H1 (cell line): Measurements from ENCODE around the gene AKAP12. TPM values are rescaled to one million over a fixed set of nuclear protein-coding genes. Genes with fewer than 3 reads are reported as not detected.

Source experiments
- CTCF ChIA-PET: fragments of 300-600 bp; sonication (Branson Sonifier 250); formaldehyde crosslinking; loops from one replicate; lab custom pipeline; 2021; ENCODE audit not compliant: partially characterized antibody; lab: Charles Lee
- POLR2A ChIA-PET: fragments of 300-600 bp; sonication (Branson Sonifier 250); formaldehyde crosslinking; loops from one replicate; lab custom pipeline; 2021; ENCODE audit warnings: inconsistent platforms; ENCODE audit not compliant: partially characterized antibody; lab: Charles Lee
- DNase-seq, 2 experiments: peaks; one replicate each; pipeline versions ENCODE4 v3.0.0 to v3.0.0-alpha.2; 2010 to 2022; ENCODE audit warnings: low spot score in 2 of 2, low read depth in 1 of 2, mixed read lengths in 1 of 2
- FAIRE-seq: peaks from 2 replicates; lab custom pipeline; 2011; peaks lifted over from hg19 to GRCh38; lab: Jason Lieb, UNC
- H2AFZ ChIP-seq: 2 replicates; pipeline ENCODE4 v1.8.1; 2012; ENCODE audit warnings: low read length, inconsistent platforms
- H2AK5ac ChIP-seq: 2 replicates; pipeline ENCODE4 v1.6.1; 2013; ENCODE audit warnings: low read depth, low read length
- H2BK120ac ChIP-seq: replicated peaks from 2 replicates; pipeline ENCODE3; 2013; ENCODE audit warnings: low read depth, low read length, inconsistent platforms
- H2BK12ac ChIP-seq: 2 replicates; pipeline ENCODE4 v1.6.1; 2013; ENCODE audit warnings: low read depth, low read length
- H2BK15ac ChIP-seq: 2 replicates; pipeline ENCODE4 v1.6.1; 2013; ENCODE audit warnings: low read length
- H2BK20ac ChIP-seq: 2 replicates; pipeline ENCODE4 v1.6.1; 2013; ENCODE audit warnings: low read length
- H2BK5ac ChIP-seq: 2 replicates; pipeline ENCODE4 v1.6.1; 2013; ENCODE audit warnings: low read depth, low read length
- H3K14ac ChIP-seq: 2 replicates; pipeline ENCODE4 v1.6.1; 2013; ENCODE audit warnings: inconsistent platforms; ENCODE audit not compliant: insufficient read length
- H3K18ac ChIP-seq: 2 replicates; pipeline ENCODE4 v1.6.1; 2013; ENCODE audit warnings: low read length; ENCODE audit errors: extremely low read depth
- H3K23ac ChIP-seq: 2 replicates; pipeline ENCODE4 v1.6.1; 2013; ENCODE audit warnings: inconsistent platforms; ENCODE audit not compliant: insufficient read length
- H3K23me2 ChIP-seq: 2 replicates; pipeline ENCODE4 v1.6.1; 2013; ENCODE audit warnings: low read depth, low read length
- H3K27ac ChIP-seq: 2 replicates; pipeline ENCODE4 v1.6.1; 2011; ENCODE audit warnings: low read depth, low read length, inconsistent platforms
- H3K27me3 ChIP-seq, 4 experiments: replicated peaks in 1 of 4; 1 replicate in 1 of 4; 2 replicates in 3 of 4; pipeline versions ENCODE4 v1.6.1 to v1.8.1; 2011 to 2013; ENCODE audit warnings: low read length in 3 of 4, mild to moderate bottlenecking in 3 of 4, inconsistent platforms in 2 of 4, mixed read lengths in 2 of 4, moderate library complexity in 1 of 4; ENCODE audit not compliant: control insufficient read depth in 3 of 4, insufficient read depth in 3 of 4; ENCODE audit errors: extremely low read depth in 1 of 4
- H3K36me3 ChIP-seq, 4 experiments: 2 replicates each; pipeline versions ENCODE4 v1.6.1 to v1.8.1; 2011 to 2013; ENCODE audit warnings: mild to moderate bottlenecking in 4 of 4, low read length in 3 of 4, moderate library complexity in 2 of 4, control low read depth in 1 of 4, inconsistent platforms in 1 of 4; ENCODE audit not compliant: insufficient read depth in 4 of 4, control insufficient read depth in 2 of 4
- H3K4ac ChIP-seq: replicated peaks from 2 replicates; pipeline ENCODE3; 2013; ENCODE audit warnings: low read length, low read depth, mixed read lengths, inconsistent platforms; ENCODE audit not compliant: insufficient read length
- H3K4me1 ChIP-seq, 4 experiments: replicated peaks in 1 of 4; 1 replicate in 1 of 4; 2 replicates in 3 of 4; pipeline versions ENCODE4 v1.6.1 to v1.8.1; 2011 to 2013; ENCODE audit warnings: low read length in 3 of 4, inconsistent platforms in 2 of 4, mixed read lengths in 1 of 4; ENCODE audit not compliant: insufficient read depth in 4 of 4, control insufficient read depth in 3 of 4
- H3K4me2 ChIP-seq, 2 experiments: 2 replicates each; pipeline versions ENCODE4 v1.6.1 to v1.8.1; 2011 to 2013; ENCODE audit warnings: low read depth in 2 of 2, low read length in 2 of 2, control low read depth in 1 of 2, inconsistent platforms in 1 of 2, mild to moderate bottlenecking in 1 of 2; ENCODE audit not compliant: insufficient read depth in 1 of 2
- H3K4me3 ChIP-seq, 4 experiments: fragments of 200-600, 300-600 bp in 1 of 4; sonication (generic), shearing (Covaris generic), sonication (Bioruptor Twin) in 1 of 4; 2 replicates each; pipeline versions ENCODE4 v1.5.1 to v1.8.1; 2011 to 2016; ENCODE audit warnings: low read length in 4 of 4, low read depth in 3 of 4, control low read depth in 2 of 4, inconsistent platforms in 2 of 4, mild to moderate bottlenecking in 2 of 4, mixed read lengths in 1 of 4, moderate library complexity in 1 of 4; ENCODE audit not compliant: insufficient read depth in 2 of 4; ENCODE audit errors: extremely low read depth in 1 of 4
- H3K56ac ChIP-seq: replicated peaks from 2 replicates; pipeline ENCODE3; 2013; ENCODE audit warnings: low read depth, mild to moderate bottlenecking, mixed read lengths, low read length, inconsistent platforms; ENCODE audit not compliant: insufficient read length
- H3K79me1 ChIP-seq: 2 replicates; pipeline ENCODE4 v1.6.1; 2013; ENCODE audit warnings: low read depth, low read length, control low read depth
- H3K79me2 ChIP-seq, 2 experiments: 2 replicates each; pipeline versions ENCODE4 v1.6.1 to v1.8.1; 2012 to 2013; ENCODE audit warnings: low read length in 2 of 2, mild to moderate bottlenecking in 2 of 2, inconsistent platforms in 1 of 2; ENCODE audit not compliant: insufficient read depth in 2 of 2, control insufficient read depth in 1 of 2
- H3K9ac ChIP-seq, 4 experiments: replicated peaks in 1 of 4; 1 replicate in 1 of 4; 2 replicates in 3 of 4; pipeline versions ENCODE4 v1.6.1 to v1.8.1; 2011 to 2013; ENCODE audit warnings: low read depth in 3 of 4, low read length in 3 of 4, control low read depth in 2 of 4, mild to moderate bottlenecking in 2 of 4, moderate library complexity in 2 of 4, inconsistent platforms in 1 of 4; ENCODE audit errors: extremely low read depth in 1 of 4
- H3K9me3 ChIP-seq, 2 experiments: 2 replicates each; pipeline versions ENCODE4 v1.6.1 to v1.8.1; 2012 to 2013; ENCODE audit warnings: mild to moderate bottlenecking in 2 of 2, moderate library complexity in 2 of 2, control low read depth in 1 of 2, inconsistent platforms in 1 of 2, low read depth in 1 of 2, low read length in 1 of 2, mixed read lengths in 1 of 2; ENCODE audit not compliant: insufficient read depth in 2 of 2
- H4K20me1 ChIP-seq, 2 experiments: replicated peaks in 1 of 2; 2 replicates each; pipeline versions ENCODE3 to v1.8.1; 2011 to 2013; ENCODE audit warnings: inconsistent platforms in 2 of 2, low read length in 2 of 2, mild to moderate bottlenecking in 1 of 2; ENCODE audit not compliant: insufficient read depth in 2 of 2, control insufficient read depth in 1 of 2
- H4K5ac ChIP-seq: 2 replicates; pipeline ENCODE4 v1.6.1; 2013; ENCODE audit warnings: low read length, low read depth, mixed read lengths, inconsistent platforms; ENCODE audit not compliant: insufficient read length
- H4K8ac ChIP-seq: 2 replicates; pipeline ENCODE4 v1.8.0; 2013; ENCODE audit warnings: mild to moderate bottlenecking, moderate library complexity, low read length, inconsistent platforms; ENCODE audit not compliant: insufficient read depth; ENCODE audit errors: extremely low read depth
- H4K91ac ChIP-seq: replicated peaks from 2 replicates; pipeline ENCODE3; 2013; ENCODE audit warnings: low read length, mixed read lengths, inconsistent platforms; ENCODE audit not compliant: insufficient read length
- CBX8 ChIP-seq: fragments of 300-800, 300-1000 bp; sonication (generic); IDR thresholded peaks from 2 replicates; pipeline ENCODE4 v1.7.1; 2016; ENCODE audit warnings: low read depth, low read length, borderline replicate concordance
- KDM4A ChIP-seq: IDR thresholded peaks from one replicate; pipeline ENCODE4 v1.7.1; 2012; ENCODE audit warnings: low read depth, mild to moderate bottlenecking, moderate library complexity, low read length, inconsistent platforms; ENCODE audit not compliant: severe bottlenecking
- YY1 ChIP-seq: IDR thresholded peaks from 2 replicates; pipeline ENCODE4 v1.6.1; 2011; ENCODE audit warnings: low read depth, mild to moderate bottlenecking, low read length
- WGBS, 2 experiments: shearing (Covaris generic) in 1 of 2; methylation state at CpG; one replicate each; pipeline versions ENCODE4 v1.1.6 to v1.1.7; 2013 to 2015; ENCODE audit warnings: low lambda C conversion rate in 2 of 2, mixed read lengths in 2 of 2, inconsistent platforms in 1 of 2, low coverage in 1 of 2, missing lambda C conversion rate in 1 of 2; ENCODE audit not compliant: insufficient replicate concordance in 2 of 2, insufficient coverage in 1 of 2, insufficient read length in 1 of 2; ENCODE audit errors: extremely low coverage in 1 of 2, missing lambda C conversion rate in 1 of 2; 5-methylcytosine and 5-hydroxymethylcytosine counted together
- polyA plus RNA-seq, 7 experiments: library from polyadenylated mRNA; depleted of rRNA in 3 of 7; stranded (reverse) in 5 of 7; unstranded in 2 of 7; fragments of >200 nt in 5 of 7; fragments of 200-250 nt in 2 of 7; gene quantifications; 1 replicate in 5 of 7; 2 replicates in 1 of 7; 4 replicates in 1 of 7; pipeline versions ENCODE4 v1.2.1 to v1.2.3, GENCODE V29; 2011 to 2013; ENCODE audit warnings: missing spikeins in 2 of 7, mixed read lengths in 2 of 7
- total RNA-seq: library from RNA; stranded (reverse); fragmentation: NEBNext Ultra II Directional; extraction: Animal tissue kit (Norgen Biotek cat#: 25700); gene quantifications from 2 replicates; pipeline ENCODE4 v1.2.1, GENCODE V29; 2021

AKAP12 gene
- total and polyA plus RNA-seq, 2 of the 8 experiments (the other 6 are each of a cell fraction or from before 2014, with no cell fraction given) = 14.6 to 79.2 TPM

GRCh38 chr6:151301547-151301946, 61.8 kb downstream of the AKAP12 start:
- H3K18ac ChIP-seq = no peak overlapping the region
- H3K4me2 ChIP-seq = no peak overlapping the region
- H2AFZ ChIP-seq = no peak overlapping the region
- H3K27ac ChIP-seq = no peak overlapping the region
- H3K9ac ChIP-seq = no peak overlapping the region
- peaks cover 0 to 4% of the 10 kb centered on the region in 2 experiments for H4K20me1 ChIP-seq
- H3K36me3 ChIP-seq = no peaks in the 10 kb centered on the region
- H3K4ac ChIP-seq = no peak overlapping the region
- H3K23me2 ChIP-seq = no peaks in the 10 kb centered on the region
- TF ChIP-seq CBX8 = no peak
- TF ChIP-seq YY1 = no peak
- no peak for TF ChIP-seq KDM4A
- TF ChIP-seq, all 59 proteins: peak for 0
- H2BK15ac ChIP-seq = no peak overlapping the region
- no peak overlapping the region for H2BK120ac ChIP-seq
- 84% methylated on average over 8 of the region's 8 CpGs; no CpG with 5 or more reads in 1 of the 2 experiments for WGBS, 2 experiments
- POLR2A ChIA-PET = no interaction called here
- H3K4me3 ChIP-seq = no peak overlapping the region
- peaks cover 6% of the 10 kb centered on the region for H3K79me1 ChIP-seq
- CTCF ChIA-PET = no interaction called here
- H3K4me1 ChIP-seq = no peaks in the 10 kb centered on the region; a peak in 1 of 7 replicates
- H3K23ac ChIP-seq = no peak overlapping the region
- no peak overlapping the region for H3K56ac ChIP-seq
- no peak overlapping the region for H4K8ac ChIP-seq
- no peak overlapping the region for H2BK20ac ChIP-seq
- no peak overlapping the region for H3K14ac ChIP-seq
- no peak for FAIRE-seq
- no peak overlapping the region for H4K91ac ChIP-seq
- no peak overlapping the region for H4K5ac ChIP-seq
- no peaks in the 10 kb centered on the region for H3K27me3 ChIP-seq
- DNase-seq = no peak
- no peak overlapping the region for H2BK5ac ChIP-seq
- H2BK12ac ChIP-seq = no peak overlapping the region
- H2AK5ac ChIP-seq = no peak overlapping the region
- H3K79me2 ChIP-seq = peaks cover 0 to 6% of the 10 kb centered on the region in 2 experiments; a peak in 2 of 4 replicates
- no peaks in the 10 kb centered on the region for H3K9me3 ChIP-seq
